Liver (tissue), 9 donors: ENCODE data around the gene MINK1. TPM values are rescaled to one million over a fixed set of nuclear protein-coding genes. Genes with fewer than 3 reads are reported as not detected.

Experiments
- DNase-seq: peaks from one replicate; pipeline ENCODE4 v3.0.0-alpha.2; 2017; ENCODE audit warnings: low spot score
- H3K27ac ChIP-seq, 2 donors: one replicate each; pipeline ENCODE4 v1.7.0; 2013; ENCODE audit warnings: inconsistent platforms in 2 of 2, low read length in 2 of 2, control low read depth in 1 of 2, low read depth in 1 of 2, mild to moderate bottlenecking in 1 of 2
- H3K27me3 ChIP-seq, 4 donors: one replicate each; pipeline versions ENCODE4 v1.6.1 to v1.7.0; 2013; ENCODE audit warnings: low read length in 3 of 4, inconsistent platforms in 1 of 4, mild to moderate bottlenecking in 1 of 4, moderate library complexity in 1 of 4; ENCODE audit not compliant: control insufficient read depth in 4 of 4, insufficient read depth in 4 of 4
- H3K36me3 ChIP-seq, 4 donors: one replicate each; pipeline versions ENCODE4 v1.6.1 to v1.7.0; 2013; ENCODE audit warnings: low read length in 3 of 4, mild to moderate bottlenecking in 3 of 4, low read depth in 1 of 4, moderate library complexity in 1 of 4; ENCODE audit not compliant: control insufficient read depth in 4 of 4, insufficient read depth in 3 of 4
- H3K4me1 ChIP-seq, 4 donors: one replicate each; pipeline versions ENCODE4 v1.6.1 to v1.7.0; 2013; ENCODE audit warnings: low read length in 3 of 4, mild to moderate bottlenecking in 3 of 4, moderate library complexity in 1 of 4; ENCODE audit not compliant: control insufficient read depth in 4 of 4, insufficient read depth in 4 of 4
- H3K4me3 ChIP-seq, 3 donors: one replicate each; pipeline versions ENCODE4 v1.6.1 to v1.7.0; 2013; ENCODE audit warnings: low read length in 3 of 3, control low read depth in 1 of 3, low read depth in 1 of 3, mild to moderate bottlenecking in 1 of 3
- H3K9ac ChIP-seq, 2 donors: one replicate each; pipeline ENCODE4 v1.7.0; 2013; ENCODE audit warnings: low read length in 2 of 2, mild to moderate bottlenecking in 2 of 2, moderate library complexity in 2 of 2, control low read depth in 1 of 2, low read depth in 1 of 2
- H3K9me3 ChIP-seq, 4 donors: one replicate each; pipeline versions ENCODE4 v1.6.1 to v1.7.0; 2013; ENCODE audit warnings: low read length in 3 of 4; ENCODE audit not compliant: control insufficient read depth in 4 of 4
- CTCF ChIP-seq: fragments of 150-350 bp; IDR thresholded peaks from 2 replicates; pipeline ENCODE4 v1.5.1; 2017; ENCODE audit warnings: improper control_type of control experiment, low read depth, low read length; ENCODE audit not compliant: missing input control
- FOXA2 ChIP-seq: IDR thresholded peaks from 2 replicates; pipeline ENCODE4 v1.6.1; 2016; ENCODE audit warnings: antibody characterized with exemption
- GABPA ChIP-seq, 2 donors: IDR thresholded peaks in 1 of 2; conservative IDR thresholded peaks in 1 of 2; 2 replicates each; pipeline ENCODE4 v1.6.1; 2016; ENCODE audit warnings: antibody characterized with exemption in 2 of 2, mild to moderate bottlenecking in 1 of 2, moderate library complexity in 1 of 2
- HNF4A ChIP-seq, 2 donors: conservative IDR thresholded peaks; 2 replicates each; pipeline ENCODE4 v1.6.1; 2016; ENCODE audit warnings: antibody characterized with exemption in 2 of 2, mild to moderate bottlenecking in 2 of 2
- HNF4G ChIP-seq: IDR thresholded peaks from 2 replicates; pipeline ENCODE4 v1.6.1; 2016; ENCODE audit warnings: antibody characterized with exemption
- JUND ChIP-seq, 2 donors: IDR thresholded peaks; 2 replicates each; pipeline ENCODE4 v1.6.1; 2016; ENCODE audit warnings: antibody characterized with exemption in 2 of 2
- NR2F2 ChIP-seq: IDR thresholded peaks from 2 replicates; pipeline ENCODE4 v1.6.1; 2016; ENCODE audit warnings: antibody characterized with exemption
- SP1 ChIP-seq: IDR thresholded peaks from 2 replicates; pipeline ENCODE4 v1.6.1; 2018; ENCODE audit warnings: antibody characterized with exemption, mild to moderate bottlenecking
- TAF1 ChIP-seq: conservative IDR thresholded peaks from 2 replicates; pipeline ENCODE4 v1.6.1; 2016; ENCODE audit warnings: antibody characterized with exemption, mild to moderate bottlenecking
- YY1 ChIP-seq: IDR thresholded peaks from 2 replicates; pipeline ENCODE4 v1.6.1; 2016; ENCODE audit warnings: antibody characterized with exemption, mild to moderate bottlenecking
- ZBTB33 ChIP-seq: IDR thresholded peaks from 2 replicates; pipeline ENCODE4 v1.6.1; 2016; ENCODE audit warnings: antibody characterized with exemption
- WGBS: extraction: QIAGEN DNeasy Blood & Tissue Kit; methylation state at CpG from one replicate; pipeline ENCODE4 v1.1.7; 2013; 5-methylcytosine and 5-hydroxymethylcytosine counted together
- polyA plus RNA-seq, 2 donors: library from polyadenylated mRNA; stranded (reverse) in 1 of 2; unstranded in 1 of 2; fragments of 200-250 nt in 1 of 2; fragments of >200 nt in 1 of 2; fragmentation: Nextera tagmentation in 1 of 2; extraction: Ambion mirVana in 1 of 2; gene quantifications; one replicate each; pipeline versions ENCODE4 v1.2.1 to v1.2.3, GENCODE V29; 2013 to 2015
- total RNA-seq, 2 donors: library from RNA; depleted of rRNA; stranded (reverse); fragments of >200 nt; gene quantifications; one replicate each; pipeline ENCODE4 v1.2.3, GENCODE V29; 2014
- TF ChIP-seq, protein P1 (sequence below): IDR thresholded peaks from 2 replicates; pipeline ENCODE4 v1.6.1; 2016; ENCODE audit warnings: antibody characterized with exemption, mild to moderate bottlenecking
- TF ChIP-seq, protein P2 (sequence below): IDR thresholded peaks from 2 replicates; pipeline ENCODE4 v1.6.1; 2016; ENCODE audit warnings: antibody characterized with exemption
- donor health status: healthy.
- donor health status: healthy.
- donor health status: healthy.
- donor health status: healthy.
- donor health status: healthy.

Gene MINK1
- total and polyA plus RNA-seq, 4 donors = 6.9 to 30.6 (median 21.1) TPM

DNA sequence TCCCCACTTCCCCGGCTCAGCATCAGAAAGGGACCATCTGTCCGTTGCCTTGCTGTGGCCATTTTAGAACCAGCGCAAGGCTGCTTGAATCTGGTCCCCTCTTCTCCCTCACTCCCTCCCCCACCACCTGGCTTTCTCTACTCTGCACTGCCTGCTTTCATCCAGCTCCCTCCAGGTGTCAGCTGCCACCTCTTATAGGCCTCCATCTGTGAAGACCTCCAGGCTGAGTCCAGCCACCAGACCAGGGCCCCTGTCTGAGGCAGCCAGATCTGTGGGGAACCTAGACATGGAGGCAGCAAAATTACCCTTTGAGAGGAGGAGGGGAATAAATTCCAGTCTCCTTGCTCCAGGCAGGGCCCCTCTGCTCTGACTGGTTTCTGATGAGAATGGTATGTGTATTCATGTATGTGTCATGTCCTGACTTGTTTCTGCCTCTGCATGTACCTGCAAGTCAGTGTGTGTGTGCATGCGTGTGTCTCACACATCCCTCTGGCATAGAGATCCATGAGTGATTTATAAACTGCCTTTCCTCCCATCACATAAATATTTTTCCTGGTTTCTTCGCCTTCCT lies 21.1 kb downstream of the MINK1 start:
- no peak overlapping the region for H3K4me3 ChIP-seq
- no peak overlapping the region for H3K27ac ChIP-seq
- TF ChIP-seq, protein P1, sequence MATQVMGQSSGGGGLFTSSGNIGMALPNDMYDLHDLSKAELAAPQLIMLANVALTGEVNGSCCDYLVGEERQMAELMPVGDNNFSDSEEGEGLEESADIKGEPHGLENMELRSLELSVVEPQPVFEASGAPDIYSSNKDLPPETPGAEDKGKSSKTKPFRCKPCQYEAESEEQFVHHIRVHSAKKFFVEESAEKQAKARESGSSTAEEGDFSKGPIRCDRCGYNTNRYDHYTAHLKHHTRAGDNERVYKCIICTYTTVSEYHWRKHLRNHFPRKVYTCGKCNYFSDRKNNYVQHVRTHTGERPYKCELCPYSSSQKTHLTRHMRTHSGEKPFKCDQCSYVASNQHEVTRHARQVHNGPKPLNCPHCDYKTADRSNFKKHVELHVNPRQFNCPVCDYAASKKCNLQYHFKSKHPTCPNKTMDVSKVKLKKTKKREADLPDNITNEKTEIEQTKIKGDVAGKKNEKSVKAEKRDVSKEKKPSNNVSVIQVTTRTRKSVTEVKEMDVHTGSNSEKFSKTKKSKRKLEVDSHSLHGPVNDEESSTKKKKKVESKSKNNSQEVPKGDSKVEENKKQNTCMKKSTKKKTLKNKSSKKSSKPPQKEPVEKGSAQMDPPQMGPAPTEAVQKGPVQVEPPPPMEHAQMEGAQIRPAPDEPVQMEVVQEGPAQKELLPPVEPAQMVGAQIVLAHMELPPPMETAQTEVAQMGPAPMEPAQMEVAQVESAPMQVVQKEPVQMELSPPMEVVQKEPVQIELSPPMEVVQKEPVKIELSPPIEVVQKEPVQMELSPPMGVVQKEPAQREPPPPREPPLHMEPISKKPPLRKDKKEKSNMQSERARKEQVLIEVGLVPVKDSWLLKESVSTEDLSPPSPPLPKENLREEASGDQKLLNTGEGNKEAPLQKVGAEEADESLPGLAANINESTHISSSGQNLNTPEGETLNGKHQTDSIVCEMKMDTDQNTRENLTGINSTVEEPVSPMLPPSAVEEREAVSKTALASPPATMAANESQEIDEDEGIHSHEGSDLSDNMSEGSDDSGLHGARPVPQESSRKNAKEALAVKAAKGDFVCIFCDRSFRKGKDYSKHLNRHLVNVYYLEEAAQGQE = no peak
- no peak for TF ChIP-seq CTCF
- TF ChIP-seq TAF1 = no peak
- no peak for TF ChIP-seq FOXA2
- TF ChIP-seq SP1 = no peak
- no peak for TF ChIP-seq ZBTB33
- TF ChIP-seq YY1 = no peak
- H3K9me3 ChIP-seq = no peaks in the 10 kb centered on the region
- no peak overlapping the region for H3K9ac ChIP-seq
- H3K36me3 ChIP-seq = peaks cover 0 to 2% (median 0%) of the 10 kb centered on the region in 4 donors
- WGBS = 97% methylated on average over 5 of the region's 5 CpGs
- H3K4me1 ChIP-seq = peaks cover 0 to 1% (median 0%) of the 10 kb centered on the region in 4 donors
- no peaks in the 10 kb centered on the region for H3K27me3 ChIP-seq
- no peak for DNase-seq

- DNase-seq = no peak
- H3K4me1 ChIP-seq = no peaks in the 10 kb centered on the region
- no peak overlapping the region for H3K27ac ChIP-seq
- peaks cover 0 to 3% (median 1%) of the 10 kb centered on the region in 4 donors for H3K36me3 ChIP-seq
- H3K9me3 ChIP-seq = no peaks in the 10 kb centered on the region
- no peaks in the 10 kb centered on the region for H3K27me3 ChIP-seq
- 91% methylated on average over 17 of the region's 17 CpGs for WGBS
- no peak overlapping the region for H3K9ac ChIP-seq
- H3K4me3 ChIP-seq = no peak overlapping the region
- TF ChIP-seq NR2F2 (no peak), JUND (IDR thresholded peaks at IDR 0.05) (no peak), GABPA (IDR thresholded peaks at IDR 0.05 in 1 of 2, conservative IDR thresholded peaks at IDR 0.05 in 1 of 2) (no peak), CTCF (no peak), HNF4A (conservative IDR thresholded peaks at IDR 0.05) (no peak), TAF1 (no peak), FOXA2 (no peak), HNF4G (no peak), ZBTB33 (no peak), YY1 (no peak)
- TF ChIP-seq, protein P1 = no peak
- TF ChIP-seq, protein P2, sequence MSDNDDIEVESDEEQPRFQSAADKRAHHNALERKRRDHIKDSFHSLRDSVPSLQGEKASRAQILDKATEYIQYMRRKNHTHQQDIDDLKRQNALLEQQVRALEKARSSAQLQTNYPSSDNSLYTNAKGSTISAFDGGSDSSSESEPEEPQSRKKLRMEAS = no peak
Measured at GRCh38 chr17:4856271-4856936, 23.3 kb downstream of the MINK1 start.
